Esophagus (tissue), 2 donors: ENCODE results near the gene MAGEB6. TPM values are rescaled to one million over a fixed set of nuclear protein-coding genes. Genes with fewer than 3 reads are reported as not detected.
"Not testable (repeated sequence)": the region's sequence is repeated elsewhere in the genome, so short reads cannot be mapped to it uniquely, and the experiment has no call there.

ENCODE experiments used
- H3K27ac ChIP-seq, 2 donors: one replicate each; pipeline ENCODE4 v1.5.1; 2013; ENCODE audit warnings: low read depth in 2 of 2, mild to moderate bottlenecking in 2 of 2, inconsistent platforms in 1 of 2, low read length in 1 of 2, moderate library complexity in 1 of 2
- H3K27me3 ChIP-seq, 2 donors: one replicate each; pipeline ENCODE4 v1.6.1; 2013; ENCODE audit warnings: low read length in 2 of 2, control low read depth in 1 of 2, mild to moderate bottlenecking in 1 of 2; ENCODE audit not compliant: insufficient read depth in 2 of 2, control insufficient read depth in 1 of 2
- H3K36me3 ChIP-seq, 2 donors: one replicate each; pipeline ENCODE4 v1.6.1; 2013; ENCODE audit warnings: low read length in 1 of 2; ENCODE audit not compliant: control insufficient read depth in 2 of 2, insufficient read depth in 2 of 2
- H3K4me1 ChIP-seq, 2 donors: one replicate each; pipeline ENCODE4 v1.6.1; 2013; ENCODE audit warnings: low read length in 1 of 2; ENCODE audit not compliant: control insufficient read depth in 2 of 2, insufficient read depth in 2 of 2
- H3K4me3 ChIP-seq, 2 donors: one replicate each; pipeline ENCODE4 v1.5.1; 2013; ENCODE audit warnings: low read length in 2 of 2, mild to moderate bottlenecking in 2 of 2, low read depth in 1 of 2, moderate library complexity in 1 of 2
- H3K9me3 ChIP-seq, 2 donors: one replicate each; pipeline ENCODE4 v1.6.1; 2013; ENCODE audit warnings: mild to moderate bottlenecking in 2 of 2, low read depth in 1 of 2, low read length in 1 of 2, moderate library complexity in 1 of 2; ENCODE audit not compliant: control insufficient read depth in 2 of 2, insufficient read depth in 1 of 2
- WGBS, 2 donors: extraction: QIAGEN DNeasy Blood & Tissue Kit; methylation state at CpG; one replicate each; pipeline ENCODE4 v1.1.7; 2013; 5-methylcytosine and 5-hydroxymethylcytosine counted together
- polyA plus RNA-seq, 2 donors: library from polyadenylated mRNA; stranded (reverse); fragments of 200-250 nt; gene quantifications; one replicate each; pipeline ENCODE4 v1.2.3, GENCODE V29; 2013
- donor health status: healthy with polysubstance abuse.
- donor health status: Bipolar disorder and iron deficiency.

The MAGEB6 gene
- polyA plus RNA-seq = not detected

GRCh38 chrX:26192204-26192603 lies at the start of gene MAGEB6:
TSS of gene MAGEB6 (plus strand) at chrX:26192440. CDS start at chrX:26193847, 1,407 bp downstream.
- no peaks in the 10 kb centered on the region for H3K4me1 ChIP-seq
- no peak within 1 kb of the TSS for H3K4me3 ChIP-seq
- H3K36me3 ChIP-seq = no peaks in the 10 kb centered on the region
- no peaks in the 10 kb centered on the region for H3K9me3 ChIP-seq
- no peak within 1 kb of the TSS for H3K27ac ChIP-seq
- WGBS, 2 donors = 77 to 86% methylated on average over 17 of the region's 17 CpGs
- no peaks in the 10 kb centered on the region for H3K27me3 ChIP-seq

GRCh38 chrX:26146024-26146423 lies 46.2 kb upstream of the MAGEB6 start:
- H3K9me3 ChIP-seq = no peaks in the 10 kb centered on the region
- H3K4me1 ChIP-seq = no peaks in the 10 kb centered on the region
- H3K27me3 ChIP-seq = no peaks in the 10 kb centered on the region
- 14 to 23% methylated on average over 2 of the region's 2 CpGs for WGBS, 2 donors
- H3K4me3 ChIP-seq = no peak overlapping the region
- H3K36me3 ChIP-seq = no peaks in the 10 kb centered on the region
- H3K27ac ChIP-seq = no peak overlapping the region

GRCh38 chrX:26160301-26160700 lies 31.9 kb upstream of the MAGEB6 start, which contains the start of gene MAGEB6B:
TSS of gene MAGEB6B (plus strand) at chrX:26160601. CDS start at chrX:26160601, 0 bp downstream.
- Histone ChIP-seq H3K36me3 (no peaks in the 10 kb centered on the region), H3K4me3 (no peak within 1 kb of the TSS), H3K27me3 (no peaks in the 10 kb centered on the region), H3K4me1 (no peaks in the 10 kb centered on the region), H3K9me3 (no peaks in the 10 kb centered on the region), H3K27ac (no peak within 1 kb of the TSS)
- WGBS, 2 donors = 90 to 95% methylated on average over 10 of the region's 10 CpGs

GRCh38 chrX:26203561-26203960 lies 11.3 kb downstream of the MAGEB6 start:
- no peaks in the 10 kb centered on the region for H3K4me1 ChIP-seq
- H3K4me3 ChIP-seq = no peak overlapping the region

GRCh38 chrX:26204717-26205116 lies 12.5 kb downstream of the MAGEB6 start:
- H3K9me3 ChIP-seq, H3K27me3 ChIP-seq, H3K4me1 ChIP-seq, H3K27ac ChIP-seq, H3K36me3 ChIP-seq, H3K4me3 ChIP-seq: not testable (repeated sequence)
- WGBS, 2 donors = 92 to 93% methylated on average over 27 of the region's 27 CpGs

More at GRCh38 chrX:26203561-26203960, 11.3 kb downstream of the MAGEB6 start:
- Histone ChIP-seq H3K9me3 (no peaks in the 10 kb centered on the region), H3K27ac (no peak overlapping the region), H3K36me3 (no peaks in the 10 kb centered on the region), H3K27me3 (no peaks in the 10 kb centered on the region)

GRCh38 chrX:26208012-26208411 lies 15.8 kb downstream of the MAGEB6 start:
- Histone ChIP-seq H3K36me3 (no peaks in the 10 kb centered on the region), H3K27me3 (no peaks in the 10 kb centered on the region), H3K9me3 (no peaks in the 10 kb centered on the region), H3K4me1 (no peaks in the 10 kb centered on the region), H3K27ac (no peak overlapping the region), H3K4me3 (no peak overlapping the region)
- WGBS, 2 donors = 30 to 47% methylated on average over 3 of the region's 3 CpGs

GRCh38 chrX:26215869-26216268 lies 23.6 kb downstream of the MAGEB6 start, which contains the start of gene MAGEB5:
TSS of gene MAGEB5 (plus strand) at chrX:26216169. CDS start at chrX:26217302, 1,133 bp downstream.
- WGBS, 2 donors = 61 to 67% methylated on average over 5 of the region's 5 CpGs
- H3K9me3 ChIP-seq = no peaks in the 10 kb centered on the region
- no peaks in the 10 kb centered on the region for H3K4me1 ChIP-seq

GRCh38 chrX:26219351-26219750 lies 27.1 kb downstream of the MAGEB6 start:
- 73 to 79% methylated on average over 7 of the region's 7 CpGs for WGBS, 2 donors
- Histone ChIP-seq H3K4me1 (no peaks in the 10 kb centered on the region), H3K27me3 (no peaks in the 10 kb centered on the region), H3K4me3 (no peak overlapping the region), H3K27ac (no peak overlapping the region), H3K36me3 (no peaks in the 10 kb centered on the region), H3K9me3 (no peaks in the 10 kb centered on the region)

More at GRCh38 chrX:26215869-26216268, 23.6 kb downstream of the MAGEB6 start, which contains the start of gene MAGEB5:
- Histone ChIP-seq H3K27me3 (no peaks in the 10 kb centered on the region), H3K27ac (no peak within 1 kb of the TSS), H3K4me3 (no peak within 1 kb of the TSS), H3K36me3 (no peaks in the 10 kb centered on the region)

- Histone ChIP-seq H3K27me3 (no peaks in the 10 kb centered on the region), H3K9me3 (no peaks in the 10 kb centered on the region), H3K36me3 (no peaks in the 10 kb centered on the region), H3K4me3 (no peak overlapping the region), H3K4me1 (no peaks in the 10 kb centered on the region), H3K27ac (no peak overlapping the region)
- WGBS, 2 donors = 21 to 28% methylated on average over 1 of the region's 1 CpG
Observed at GRCh38 chrX:26234177-26234576, 41.9 kb downstream of the MAGEB6 start.
